ENCODE measurements around the gene TTC39A.

DNA sequence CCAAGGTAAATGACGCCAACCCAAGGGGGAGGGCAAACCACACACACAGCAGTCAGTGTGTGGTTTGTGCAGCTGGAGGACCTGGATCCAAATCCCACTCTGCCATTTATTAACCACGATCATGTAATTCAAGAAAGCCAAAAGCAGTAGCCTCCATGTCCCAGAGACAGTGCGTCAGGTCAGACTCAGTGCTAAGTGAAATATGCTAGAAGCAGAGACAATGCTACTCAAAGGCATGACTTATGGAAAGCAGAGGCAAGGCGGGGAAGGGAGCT is 13.6 kb downstream of the TTC39A start:
- no peak for TF ChIP-seq POLR2AphosphoS5 (IDR thresholded peaks at IDR 0.05; ENCODE audit: low read depth, low read length)
- TF ChIP-seq REST (IDR thresholded peaks at IDR 0.05; ENCODE audit: insufficient read depth in 1 of 2, low read depth in 2 of 2, low read length in 2 of 2), result no peak
- no peak for TF ChIP-seq SIN3A (IDR thresholded peaks at IDR 0.05; ENCODE audit: borderline replicate concordance, insufficient read depth, low read length)
- TF ChIP-seq TAF1 (IDR thresholded peaks at IDR 0.05; ENCODE audit: borderline replicate concordance, insufficient read depth, low read length), result no peak

Data from PFSK-1 (cell line).